Body of pancreas (tissue), 4 donors: ENCODE results near the gene PLD1. TPM values are rescaled to one million over a fixed set of nuclear protein-coding genes. Genes with fewer than 3 reads are reported as not detected.

ENCODE experiments used
- ATAC-seq: fragments of 150-250 bp; one replicate; pipeline ENCODE4 v1.9.1; 2016
- DNase-seq, 4 donors: peaks; one replicate each; pipeline ENCODE4 v3.0.0-alpha.2; 2019
- H3K27ac ChIP-seq, 4 donors: fragments of 200-600 bp; sonication (generic); 1 replicate in 3 of 4; 2 replicates in 1 of 4; pipeline versions ENCODE4 v1.5.1 to v1.6.1; 2016 to 2019; ENCODE audit warnings: mild to moderate bottlenecking in 1 of 4, mixed read lengths in 1 of 4, moderate library complexity in 1 of 4
- H3K27me3 ChIP-seq, 2 donors: fragments of 200-600 bp; sonication (generic); one replicate each; pipeline ENCODE4 v1.6.0; 2016; ENCODE audit warnings: mild to moderate bottlenecking in 1 of 2
- H3K36me3 ChIP-seq, 2 donors: fragments of 200-600 bp; sonication (generic); replicated peaks in 1 of 2; 2 replicates each; pipeline ENCODE4 v1.5.1; 2016; ENCODE audit warnings: low read depth in 2 of 2; ENCODE audit not compliant: insufficient read depth in 1 of 2
- H3K4me1 ChIP-seq: fragments of 200-600 bp; sonication (generic); one replicate; pipeline ENCODE4 v1.6.0; 2016
- H3K4me3 ChIP-seq, 2 donors: fragments of 200-600 bp; sonication (generic); 1 replicate in 1 of 2; 2 replicates in 1 of 2; pipeline ENCODE4 v1.5.1; 2016 to 2019
- H3K9me3 ChIP-seq, 3 donors: fragments of 200-600 bp; sonication (generic); 1 replicate in 2 of 3; 2 replicates in 1 of 3; pipeline ENCODE4 v1.5.1; 2016
- POLR2A ChIP-seq, 3 donors: fragments of 450-650 bp; IDR thresholded peaks; one replicate each; pipeline ENCODE4 v1.6.1; 2016; ENCODE audit warnings: antibody characterized with exemption in 3 of 3, mild to moderate bottlenecking in 2 of 3
- WGBS, 2 donors: methylation state at CpG; one replicate each; pipeline ENCODE4 v1.1.5; 2017; 5-methylcytosine and 5-hydroxymethylcytosine counted together
- intact Hi-C: fragments of 100-400 bp; cut with DNase I; formaldehyde crosslinking; loops from one replicate; pipeline ENCODE4 v1.15.1; 2023
- total RNA-seq, 2 donors: library from RNA; depleted of rRNA; stranded (reverse); fragments of >200 nt; gene quantifications; one replicate each; pipeline ENCODE4 v1.1.0, GENCODE V29; 2016
- TF ChIP-seq, protein P1 (sequence below), 7 experiments: fragments of 450-650 bp in 4 of 7; fragments of 200-600 bp in 3 of 7; sonication (generic) in 3 of 7; IDR thresholded peaks; one replicate each; pipeline ENCODE4 v1.5.1; 2016 to 2019; ENCODE audit warnings: antibody characterized with exemption in 7 of 7

The PLD1 gene
- total RNA-seq, 2 donors from 2014 or later = 60.4 to 96.2 TPM

DNA sequence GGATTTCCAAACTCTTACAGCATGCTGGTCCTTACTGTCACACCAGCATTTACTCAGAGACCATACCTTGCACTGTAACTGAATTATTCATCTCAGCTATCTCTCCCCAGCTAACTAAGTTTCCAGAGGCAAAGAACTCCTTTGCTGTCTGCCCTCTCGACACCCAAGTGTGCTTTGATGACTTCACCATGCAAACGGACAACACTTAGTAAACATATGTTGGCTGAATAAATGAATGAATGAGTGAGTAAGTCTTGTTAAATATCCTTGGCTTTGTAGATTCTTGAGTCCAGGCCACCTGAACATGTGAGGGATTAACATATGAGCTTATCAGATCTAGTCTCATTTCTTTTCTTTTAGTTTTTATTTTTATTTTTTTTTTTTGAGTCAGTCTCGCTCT, 138.2 kb downstream of the PLD1 start:
- ATAC-seq (no peak), DNase-seq (no peak)
- intact Hi-C loops = no loop called here
- H3K9me3 ChIP-seq = no peaks in the 10 kb centered on the region
- WGBS, 2 donors = 82 to 92% methylated on average over 3 of the region's 3 CpGs
- H3K27me3 ChIP-seq = no peaks in the 10 kb centered on the region
- H3K4me3 ChIP-seq = no peak overlapping the region
- H3K4me1 ChIP-seq = peaks cover 6% of the 10 kb centered on the region
- H3K27ac ChIP-seq = peak overlapping the region in 1 of 4 donors; percentile 25
- H3K36me3 ChIP-seq = no peaks in the 10 kb centered on the region
- TF ChIP-seq POLR2A (IDR thresholded peaks at IDR 0.05) = no peak
- TF ChIP-seq, protein P1, sequence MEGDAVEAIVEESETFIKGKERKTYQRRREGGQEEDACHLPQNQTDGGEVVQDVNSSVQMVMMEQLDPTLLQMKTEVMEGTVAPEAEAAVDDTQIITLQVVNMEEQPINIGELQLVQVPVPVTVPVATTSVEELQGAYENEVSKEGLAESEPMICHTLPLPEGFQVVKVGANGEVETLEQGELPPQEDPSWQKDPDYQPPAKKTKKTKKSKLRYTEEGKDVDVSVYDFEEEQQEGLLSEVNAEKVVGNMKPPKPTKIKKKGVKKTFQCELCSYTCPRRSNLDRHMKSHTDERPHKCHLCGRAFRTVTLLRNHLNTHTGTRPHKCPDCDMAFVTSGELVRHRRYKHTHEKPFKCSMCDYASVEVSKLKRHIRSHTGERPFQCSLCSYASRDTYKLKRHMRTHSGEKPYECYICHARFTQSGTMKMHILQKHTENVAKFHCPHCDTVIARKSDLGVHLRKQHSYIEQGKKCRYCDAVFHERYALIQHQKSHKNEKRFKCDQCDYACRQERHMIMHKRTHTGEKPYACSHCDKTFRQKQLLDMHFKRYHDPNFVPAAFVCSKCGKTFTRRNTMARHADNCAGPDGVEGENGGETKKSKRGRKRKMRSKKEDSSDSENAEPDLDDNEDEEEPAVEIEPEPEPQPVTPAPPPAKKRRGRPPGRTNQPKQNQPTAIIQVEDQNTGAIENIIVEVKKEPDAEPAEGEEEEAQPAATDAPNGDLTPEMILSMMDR (IDR thresholded peaks at IDR 0.05) = no peak

DNA sequence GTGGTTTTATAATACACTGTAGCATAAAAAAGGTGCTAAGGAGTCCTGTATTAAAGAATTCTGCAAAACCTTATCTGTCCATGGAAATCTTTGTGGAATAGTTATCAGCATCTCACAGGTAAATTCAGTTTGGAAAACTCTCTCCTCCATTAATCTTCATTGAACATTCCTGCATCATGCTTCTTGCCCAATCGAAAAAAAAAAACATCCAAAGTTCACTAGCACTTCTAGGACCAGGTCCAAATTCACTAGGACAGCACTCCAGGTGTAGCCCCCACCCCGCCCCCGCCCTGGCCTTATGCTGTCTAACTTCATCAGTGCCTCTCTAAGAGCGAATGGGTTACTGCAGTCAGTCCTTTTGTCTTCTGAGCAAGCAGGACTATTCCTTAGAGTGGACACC, 138.6 kb downstream of the PLD1 start:
- peak; percentile 42 for ATAC-seq
- Histone ChIP-seq H3K36me3 (no peaks in the 10 kb centered on the region), H3K4me1 (peaks cover 6% of the 10 kb centered on the region), H3K27ac (peak overlapping the region in 1 of 4 donors; percentile 25), H3K4me3 (no peak overlapping the region), H3K9me3 (no peaks in the 10 kb centered on the region), H3K27me3 (no peaks in the 10 kb centered on the region)
- WGBS, 2 donors = 63 to 70% methylated on average over 4 of the region's 4 CpGs
- TF ChIP-seq, protein P1 (IDR thresholded peaks at IDR 0.05) = no peak
- no peak for TF ChIP-seq POLR2A (IDR thresholded peaks at IDR 0.05)
- DNase-seq = no peak
- intact Hi-C loops = no loop called here

DNA sequence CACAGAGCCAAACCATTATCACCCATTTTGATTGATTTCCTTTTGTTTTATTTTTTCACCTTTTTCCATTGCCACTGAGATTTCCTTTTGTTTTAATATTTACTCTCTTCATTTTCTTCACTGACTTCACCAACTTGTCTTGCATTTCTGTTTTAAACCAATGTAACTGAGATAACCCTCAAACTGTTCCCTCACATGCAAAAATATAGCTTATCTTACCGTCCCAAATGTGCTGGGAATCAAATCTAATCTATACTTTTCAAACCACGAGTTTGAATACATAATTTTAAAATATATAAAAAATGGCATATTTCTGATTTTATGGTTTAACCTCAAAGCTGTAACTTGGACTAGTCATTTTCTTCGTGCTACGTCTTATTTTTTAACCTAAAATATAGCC, 143.8 kb downstream of the PLD1 start:
- DNase-seq (no peak), ATAC-seq (no peak)
- TF ChIP-seq, protein P1 (IDR thresholded peaks at IDR 0.05) = no peak
- TF ChIP-seq POLR2A (IDR thresholded peaks at IDR 0.05) = no peak
- Histone ChIP-seq H3K4me3 (no peak overlapping the region), H3K36me3 (peaks cover 4 to 5% of the 10 kb centered on the region in 2 donors), H3K9me3 (no peaks in the 10 kb centered on the region), H3K4me1 (no peaks in the 10 kb centered on the region), H3K27ac (no peak overlapping the region), H3K27me3 (no peaks in the 10 kb centered on the region)
- 76 to 86% methylated on average over 4 of the region's 4 CpGs for WGBS, 2 donors
- intact Hi-C loops = no loop called here

DNA sequence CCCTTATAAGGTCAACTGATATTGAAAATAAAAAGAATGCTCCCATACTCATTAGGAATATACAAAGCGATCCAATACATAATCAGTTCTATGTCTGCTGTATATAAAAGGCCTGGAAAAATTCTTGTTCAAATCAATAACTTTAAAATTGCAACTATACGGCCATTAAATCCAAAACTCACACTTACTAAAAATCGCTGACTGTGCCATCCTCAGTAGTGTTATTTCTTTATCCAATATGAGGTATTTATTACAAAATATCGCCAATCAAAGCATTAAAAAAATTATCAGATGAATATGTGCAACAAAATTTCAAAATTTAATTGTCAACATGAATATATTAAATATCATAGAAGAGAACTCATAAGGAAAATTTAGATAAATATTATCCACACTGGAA, 146.5 kb downstream of the PLD1 start:
- Histone ChIP-seq H3K4me3 (no peak overlapping the region), H3K9me3 (no peaks in the 10 kb centered on the region), H3K27ac (no peak overlapping the region), H3K27me3 (no peaks in the 10 kb centered on the region), H3K36me3 (peaks cover 4 to 5% of the 10 kb centered on the region in 2 donors), H3K4me1 (no peaks in the 10 kb centered on the region)
- intact Hi-C loops = no loop called here
- TF ChIP-seq, protein P1 (IDR thresholded peaks at IDR 0.05) = no peak
- TF ChIP-seq POLR2A (IDR thresholded peaks at IDR 0.05) = no peak
- DNase-seq (no peak), ATAC-seq (no peak)
- WGBS, 2 donors = 92 to 93% methylated on average over 4 of the region's 4 CpGs

DNA sequence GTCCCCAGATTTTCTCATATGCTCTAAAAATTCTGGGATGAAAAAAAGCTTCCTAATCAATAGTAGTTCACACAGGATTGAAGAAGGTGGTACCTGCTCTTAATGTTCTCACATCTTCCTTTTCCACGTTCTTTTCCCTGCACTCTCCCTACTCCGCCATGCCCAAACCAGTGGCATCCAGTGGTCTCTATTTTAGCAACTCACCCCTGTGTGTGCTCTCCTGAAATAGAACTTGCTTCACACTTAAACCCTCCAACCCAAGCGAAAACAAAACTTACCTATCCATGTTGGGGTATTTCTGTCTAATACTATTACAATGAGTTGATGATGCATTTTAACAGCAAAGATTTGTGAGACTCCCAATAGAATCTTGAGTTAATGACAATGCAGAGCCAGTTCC, 148.8 kb downstream of the PLD1 start:
- intact Hi-C loops = no loop called here
- 93 to 94% methylated on average over 3 of the region's 3 CpGs for WGBS, 2 donors

More for the DNA sequence above, 148.8 kb downstream of the PLD1 start:
- H3K36me3 ChIP-seq = peaks cover 4 to 5% of the 10 kb centered on the region in 2 donors
- no peak for ATAC-seq
- no peak for TF ChIP-seq POLR2A (IDR thresholded peaks at IDR 0.05)
- TF ChIP-seq, protein P1 (IDR thresholded peaks at IDR 0.05) = no peak
- H3K27me3 ChIP-seq = no peaks in the 10 kb centered on the region
- DNase-seq = no peak
- H3K27ac ChIP-seq = no peak overlapping the region
- H3K4me1 ChIP-seq = no peaks in the 10 kb centered on the region
- H3K4me3 ChIP-seq = no peak overlapping the region
- H3K9me3 ChIP-seq = no peaks in the 10 kb centered on the region
